Keratinocyte (primary cell): ENCODE data around the gene RAD21L1. TPM values are rescaled to one million over a fixed set of nuclear protein-coding genes. Genes with fewer than 3 reads are reported as not detected.

Experiments
- DNase-seq: peaks from one replicate; pipeline ENCODE4 v3.0.0-alpha.2; 2011; ENCODE audit warnings: low read depth, missing footprints, low spot score
- FAIRE-seq: peaks from 2 replicates; lab custom pipeline; 2011; peaks lifted over from hg19 to GRCh38; lab: Jason Lieb, UNC
- H2AFZ ChIP-seq: 2 replicates; pipeline ENCODE4 v1.6.0; 2012; ENCODE audit warnings: low read length, control low read depth, inconsistent platforms; ENCODE audit not compliant: control insufficient read depth
- H3K27ac ChIP-seq: 2 replicates; pipeline ENCODE4 v1.5.1; 2011; ENCODE audit warnings: low read length; ENCODE audit not compliant: control insufficient read depth, insufficient read depth
- H3K27me3 ChIP-seq: 3 replicates; pipeline ENCODE4 v1.6.0; 2011; ENCODE audit warnings: low read length; ENCODE audit not compliant: control insufficient read depth, insufficient read depth; ENCODE audit errors: extremely low read depth
- H3K36me3 ChIP-seq, 2 experiments: 2 replicates in 1 of 2; 3 replicates in 1 of 2; pipeline ENCODE4 v1.5.1; 2011; ENCODE audit warnings: low read length in 2 of 2, mild to moderate bottlenecking in 1 of 2; ENCODE audit not compliant: control insufficient read depth in 2 of 2, insufficient read depth in 2 of 2; ENCODE audit errors: extremely low read depth in 1 of 2
- H3K4me1 ChIP-seq: 3 replicates; pipeline ENCODE4 v1.5.1; 2011; ENCODE audit warnings: low read length; ENCODE audit not compliant: control insufficient read depth, insufficient read depth; ENCODE audit errors: extremely low read depth
- H3K4me2 ChIP-seq: 3 replicates; pipeline ENCODE4 v1.6.0; 2011; ENCODE audit warnings: low read depth, low read length; ENCODE audit not compliant: control insufficient read depth, insufficient read depth; ENCODE audit errors: extremely low read depth
- H3K4me3 ChIP-seq, 3 experiments: fragments of 200-600 bp in 1 of 3; sonication (generic) in 1 of 3; 2 replicates in 2 of 3; 3 replicates in 1 of 3; pipeline ENCODE4 v1.5.1; 2011 to 2016; ENCODE audit warnings: low read length in 3 of 3, mild to moderate bottlenecking in 3 of 3, control low read depth in 2 of 3, inconsistent platforms in 1 of 3, low read depth in 1 of 3, mixed read lengths in 1 of 3, mixed run types in 1 of 3, moderate library complexity in 1 of 3; ENCODE audit not compliant: control insufficient read depth in 2 of 3, insufficient read depth in 2 of 3; ENCODE audit errors: extremely low read depth in 1 of 3
- H3K79me2 ChIP-seq: 2 replicates; pipeline ENCODE4 v1.6.0; 2012; ENCODE audit warnings: low read length; ENCODE audit not compliant: control insufficient read depth, insufficient read depth
- H3K9ac ChIP-seq: 3 replicates; pipeline ENCODE4 v1.6.0; 2011; ENCODE audit warnings: low read length; ENCODE audit not compliant: control insufficient read depth, insufficient read depth; ENCODE audit errors: extremely low read depth
- H3K9me1 ChIP-seq: 3 replicates; pipeline ENCODE4 v1.6.0; 2011; ENCODE audit warnings: low read length; ENCODE audit not compliant: control insufficient read depth, insufficient read depth; ENCODE audit errors: extremely low read depth
- H3K9me3 ChIP-seq: 2 replicates; pipeline ENCODE4 v1.5.1; 2012; ENCODE audit warnings: low read depth, low read length; ENCODE audit not compliant: control insufficient read depth
- H4K20me1 ChIP-seq: 3 replicates; pipeline ENCODE4 v1.6.0; 2011; ENCODE audit warnings: low read length; ENCODE audit not compliant: control insufficient read depth, insufficient read depth; ENCODE audit errors: extremely low read depth
- CTCF ChIP-seq, 3 experiments: IDR thresholded peaks in 1 of 3; conservative IDR thresholded peaks in 1 of 3; optimal IDR thresholded peaks in 1 of 3; 2 replicates in 2 of 3; 3 replicates in 1 of 3; pipeline versions ENCODE3 to v1.5.1; 2011; ENCODE audit warnings: low read length in 3 of 3, mild to moderate bottlenecking in 3 of 3, moderate library complexity in 2 of 3, control low read depth in 1 of 3, inconsistent platforms in 1 of 3; ENCODE audit not compliant: insufficient read depth in 2 of 3; ENCODE audit errors: extremely low read depth in 1 of 3
- EZH2 ChIP-seq: IDR thresholded peaks from one replicate; pipeline ENCODE4 v1.6.1; 2012; ENCODE audit warnings: inconsistent platforms, mild to moderate bottlenecking, low read length, moderate library complexity
- dilution Hi-C: fragments of 300-500 bp; cut with MboI; formaldehyde crosslinking; loops from one replicate; pipeline ENCODE4 v1.7.0; 2020; ENCODE audit warnings: low sequenced_read_pairs; ENCODE audit not compliant: extremely low pct_ligation_motif_present
- polyA plus RNA-seq, 5 experiments: library from polyadenylated mRNA; depleted of rRNA in 3 of 5; stranded (reverse) in 3 of 5; stranded (forward) in 1 of 5; unstranded in 1 of 5; fragments of >200 nt; gene quantifications; 1 replicate in 1 of 5; 2 replicates in 3 of 5; 3 replicates in 1 of 5; pipeline versions ENCODE4 v1.2.1 to v1.2.3, GENCODE V29; 2011 to 2012; ENCODE audit warnings: missing spikeins in 2 of 5, low read depth in 1 of 5, low replicate concordance in 1 of 5

Gene RAD21L1
- polyA plus RNA-seq, 1 donor (not counting 4 experiments of a cell fraction or from before 2014, with no cell fraction given), result not detected

GRCh38 chr20:1187605-1188171 lies 38.2 kb upstream of the RAD21L1 start:
- FAIRE-seq (no peak), DNase-seq (no peak)
- Histone ChIP-seq H3K9me3 (no peaks in the 10 kb centered on the region), H3K9ac (no peak overlapping the region), H3K36me3 (no peaks in the 10 kb centered on the region), H3K79me2 (no peaks in the 10 kb centered on the region), H2AFZ (no peak overlapping the region), H3K4me3 (no peak overlapping the region), H3K27me3 (peaks cover 36% of the 10 kb centered on the region), H3K4me2 (no peak overlapping the region), H4K20me1 (no peaks in the 10 kb centered on the region), H3K9me1 (no peaks in the 10 kb centered on the region), H3K4me1 (no peaks in the 10 kb centered on the region), H3K27ac (no peak overlapping the region)
- dilution Hi-C loops, result no loop called here
- no peak for TF ChIP-seq CTCF (optimal IDR thresholded peaks at IDR 0.05 in 1 of 3, IDR thresholded peaks at IDR 0.05 in 1 of 3, conservative IDR thresholded peaks at IDR 0.05 in 1 of 3; ENCODE audit: extremely low read depth in 1 of 3, insufficient read depth in 2 of 3, low read length in 3 of 3)
- no peak for TF ChIP-seq EZH2

- no peak overlapping the region for H3K9ac ChIP-seq
- no peak for FAIRE-seq
- dilution Hi-C loops, result no loop called here
These were observed 37.5 kb upstream of the RAD21L1 start for GRCh38 chr20:1188347-1188746.

More at GRCh38 chr20:1188347-1188746, 37.5 kb upstream of the RAD21L1 start:
- no peak overlapping the region for H3K4me2 ChIP-seq
- no peaks in the 10 kb centered on the region for H3K9me1 ChIP-seq
- no peak overlapping the region for H2AFZ ChIP-seq
- DNase-seq, result no peak
- H3K27ac ChIP-seq, result no peak overlapping the region
- no peaks in the 10 kb centered on the region for H3K9me3 ChIP-seq
- TF ChIP-seq EZH2, result no peak
- TF ChIP-seq CTCF (optimal IDR thresholded peaks at IDR 0.05 in 1 of 3, IDR thresholded peaks at IDR 0.05 in 1 of 3, conservative IDR thresholded peaks at IDR 0.05 in 1 of 3; ENCODE audit: extremely low read depth in 1 of 3, insufficient read depth in 2 of 3, low read length in 3 of 3), result no peak
- peaks cover 30% of the 10 kb centered on the region for H3K27me3 ChIP-seq
- no peaks in the 10 kb centered on the region for H3K36me3 ChIP-seq
- no peaks in the 10 kb centered on the region for H3K4me1 ChIP-seq
- H3K79me2 ChIP-seq, result no peaks in the 10 kb centered on the region
- no peak overlapping the region for H3K4me3 ChIP-seq
- H4K20me1 ChIP-seq, result no peaks in the 10 kb centered on the region
